GM23338 (cell line): Measurements from ENCODE around the gene CNTNAP2. TPM values are rescaled to one million over a fixed set of nuclear protein-coding genes. Genes with fewer than 3 reads are reported as not detected.
A peak's percentile ranks its signal among the peaks of the same experiment; 100 is the strongest.

Experiments used
- ATAC-seq: fragments of 200-7000 bp; cut with Tn5 transposase; 3 replicates; pipeline ENCODE4 v1.9.1; 2020
- DNase-seq: peaks from one replicate; pipeline ENCODE4 v3.0.0-alpha.2; 2015; ENCODE audit warnings: low spot score
- H2AFZ ChIP-seq: fragments of 200-600 bp; sonication (generic); 2 replicates; pipeline ENCODE4 v1.8.0; 2016; ENCODE audit warnings: antibody characterized with exemption, mild to moderate bottlenecking, moderate library complexity
- H3F3A ChIP-seq: fragments of 200-600 bp; sonication (generic); replicated peaks from 2 replicates; pipeline ENCODE4 v1.8.0; 2017; ENCODE audit warnings: antibody characterized with exemption, mixed run types, low read depth
- H3K27ac ChIP-seq: fragments of 200-600 bp; sonication (generic); 2 replicates; pipeline ENCODE4 v1.6.1; 2016; ENCODE audit warnings: low read depth
- H3K27me3 ChIP-seq: fragments of 200-600 bp; sonication (generic); 2 replicates; pipeline ENCODE4 v1.8.0; 2016; ENCODE audit warnings: mild to moderate bottlenecking, mixed run types, moderate library complexity; ENCODE audit not compliant: insufficient read depth
- H3K36me3 ChIP-seq: fragments of 200-600 bp; sonication (generic); 2 replicates; pipeline ENCODE4 v1.8.0; 2016; ENCODE audit warnings: mild to moderate bottlenecking; ENCODE audit not compliant: insufficient read depth
- H3K4me1 ChIP-seq: fragments of 200-600 bp; sonication (generic); 2 replicates; pipeline ENCODE4 v1.8.0; 2016; ENCODE audit warnings: mild to moderate bottlenecking, moderate library complexity; ENCODE audit not compliant: insufficient read depth
- H3K4me2 ChIP-seq: fragments of 200-600 bp; sonication (generic); 2 replicates; pipeline ENCODE4 v1.7.1; 2017; ENCODE audit warnings: mixed run types
- H3K4me3 ChIP-seq: fragments of 200-600 bp; sonication (generic); 2 replicates; pipeline ENCODE4 v1.6.1; 2016; ENCODE audit warnings: mixed run types
- H3K79me2 ChIP-seq: fragments of 200-600 bp; sonication (generic); replicated peaks from 2 replicates; pipeline ENCODE4 v1.8.0; 2017; ENCODE audit warnings: mild to moderate bottlenecking; ENCODE audit not compliant: insufficient read depth
- H3K9me2 ChIP-seq: fragments of 200-600 bp; sonication (generic); 2 replicates; pipeline ENCODE4 v1.8.0; 2017; ENCODE audit not compliant: insufficient read depth
- H4K20me1 ChIP-seq: fragments of 200-600 bp; sonication (generic); replicated peaks from 2 replicates; pipeline ENCODE4 v1.8.0; 2017; ENCODE audit warnings: mild to moderate bottlenecking; ENCODE audit not compliant: insufficient read depth
- H3K27ac Mint-ChIP-seq: 2 replicates; pipeline ENCODE4 v1.8.0; 2020; ENCODE audit warnings: inconsistent platforms, mild to moderate bottlenecking, moderate library complexity, mixed read lengths
- H3K27me3 Mint-ChIP-seq: 3 replicates; pipeline ENCODE4 v1.8.0; 2022; ENCODE audit warnings: low read depth, mild to moderate bottlenecking, moderate library complexity, mixed read lengths, inconsistent platforms; ENCODE audit not compliant: insufficient read depth, poor library complexity
- H3K36me3 Mint-ChIP-seq: 3 replicates; pipeline ENCODE4 v1.8.0; 2021; ENCODE audit warnings: low read depth, mild to moderate bottlenecking, inconsistent platforms, moderate library complexity, mixed read lengths
- H3K4me1 Mint-ChIP-seq: 3 replicates; pipeline ENCODE4 v1.8.0; 2020; ENCODE audit warnings: mild to moderate bottlenecking, inconsistent platforms, mixed read lengths
- H3K4me3 Mint-ChIP-seq: 3 replicates; pipeline ENCODE4 v1.8.0; 2021; ENCODE audit warnings: moderate library complexity, mild to moderate bottlenecking, inconsistent platforms, mixed read lengths
- H3K9me3 Mint-ChIP-seq: 3 replicates; pipeline ENCODE4 v1.8.0; 2020; ENCODE audit warnings: moderate library complexity, mild to moderate bottlenecking, inconsistent platforms, mixed read lengths
- CREB1 ChIP-seq: fragments of 250-450 bp; sonication (Bioruptor Pico); IDR thresholded peaks from 2 replicates; pipeline ENCODE4 v1.5.0; 2020; ENCODE audit warnings: low read depth, mild to moderate bottlenecking, moderate library complexity
- CTCF ChIP-seq, 2 experiments: fragments of 200-600 bp in 1 of 2; sonication (generic) in 1 of 2; conservative IDR thresholded peaks; 2 replicates each; pipeline versions ENCODE4 v1.5.1 to v1.6.1; 2016 to 2017; ENCODE audit warnings: antibody characterized with exemption in 2 of 2, low read depth in 2 of 2, mild to moderate bottlenecking in 2 of 2, moderate library complexity in 1 of 2
- ETS1 ChIP-seq: IDR thresholded peaks from 2 replicates; pipeline ENCODE4 v1.6.1; 2016; ENCODE audit warnings: antibody characterized with exemption
- EZH2 ChIP-seq: fragments of 200-600 bp; sonication (generic); IDR thresholded peaks from one replicate; pipeline ENCODE4 v1.8.0; 2017; ENCODE audit warnings: antibody characterized with exemption, mild to moderate bottlenecking, low read depth; ENCODE audit not compliant: unreplicated experiment
- EZH2phosphoT487 ChIP-seq: fragments of 200-600 bp; sonication (generic); IDR thresholded peaks from one replicate; pipeline ENCODE4 v1.8.1; 2018; ENCODE audit warnings: antibody characterized with exemption; ENCODE audit not compliant: unreplicated experiment
- JUNB ChIP-seq: IDR thresholded peaks from one replicate; pipeline ENCODE4 v1.6.1; 2016; ENCODE audit warnings: antibody characterized with exemption; ENCODE audit not compliant: unreplicated experiment
- NANOG ChIP-seq: IDR thresholded peaks from 2 replicates; pipeline ENCODE4 v1.6.1; 2016; ENCODE audit warnings: antibody characterized with exemption, borderline replicate concordance
- POLR2AphosphoS5 ChIP-seq: IDR thresholded peaks from 2 replicates; pipeline ENCODE4 v1.6.1; 2016; ENCODE audit warnings: antibody characterized with exemption, low read depth
- REST ChIP-seq: IDR thresholded peaks from one replicate; pipeline ENCODE4 v1.6.1; 2018; ENCODE audit warnings: antibody characterized with exemption; ENCODE audit not compliant: unreplicated experiment
- STAT1 ChIP-seq: IDR thresholded peaks from one replicate; pipeline ENCODE4 v1.6.1; 2016; ENCODE audit warnings: antibody characterized with exemption; ENCODE audit not compliant: unreplicated experiment
- ZNF114 ChIP-seq: fragments of 250-450 bp; sonication (Bioruptor Pico); IDR thresholded peaks from 2 replicates; pipeline ENCODE4 v1.5.0; 2020; ENCODE audit warnings: mild to moderate bottlenecking, moderate library complexity
- ZNF331 ChIP-seq: fragments of 250-450 bp; sonication (Bioruptor Pico); IDR thresholded peaks from 2 replicates; pipeline ENCODE4 v1.5.0; 2020; ENCODE audit warnings: low read depth, mild to moderate bottlenecking, moderate library complexity
- polyA plus RNA-seq: library from polyadenylated mRNA; unstranded; fragments of >200 nt; fragmentation: Nextera tagmentation; extraction: Ambion mirVana; gene quantifications from 2 replicates; pipeline ENCODE4 v1.2.1, GENCODE V29; 2016
- total RNA-seq: library from RNA; depleted of rRNA; stranded (reverse); fragments of >200 nt; shearing (Covaris generic); gene quantifications from 2 replicates; pipeline ENCODE4 v1.2.3, GENCODE V29; 2014

CNTNAP2 gene
- total and polyA plus RNA-seq, 2 experiments from 2014 or later = 38.2 to 61.3 TPM

- TF ChIP-seq REST = no peak
- no peak for TF ChIP-seq ETS1
- TF ChIP-seq CTCF (conservative IDR thresholded peaks at IDR 0.05; ENCODE audit: low read depth in 2 of 2) = no peak
- no peak for TF ChIP-seq ZNF331 (CRISPR knock-in tag)
Measured at GRCh38 chr7:147052818-147053217, 936.2 kb downstream of the CNTNAP2 start (continued).

GRCh38 chr7:147053746-147054145 is 937.1 kb downstream of the CNTNAP2 start:
- H3F3A ChIP-seq = no peaks in the 10 kb centered on the region
- no peaks in the 10 kb centered on the region for H3K36me3 ChIP-seq
- DNase-seq = peak; percentile 24
- peaks cover 4% of the 10 kb centered on the region for H3K4me1 Mint-ChIP-seq
- no peak overlapping the region for H3K4me2 ChIP-seq
- peaks cover 2% of the 10 kb centered on the region for H3K27me3 Mint-ChIP-seq
- no peak overlapping the region for H3K4me3 Mint-ChIP-seq
- H3K4me1 ChIP-seq = no peaks in the 10 kb centered on the region
- no peaks in the 10 kb centered on the region for H3K79me2 ChIP-seq
- no peaks in the 10 kb centered on the region for H3K36me3 Mint-ChIP-seq
- no peaks in the 10 kb centered on the region for H4K20me1 ChIP-seq
- H3K27ac ChIP-seq = no peak overlapping the region
- H3K9me2 ChIP-seq = no peaks in the 10 kb centered on the region
- H3K27me3 ChIP-seq = no peaks in the 10 kb centered on the region
- no peak overlapping the region for H3K4me3 ChIP-seq
- no peak overlapping the region for H2AFZ ChIP-seq
- H3K9me3 Mint-ChIP-seq = peaks cover 5% of the 10 kb centered on the region; the same call in 2 of the 3 replicates
- no peak for ATAC-seq
- no peak overlapping the region for H3K27ac Mint-ChIP-seq
- TF ChIP-seq NANOG = no peak
- TF ChIP-seq ZNF114 (CRISPR knock-in tag) = no peak
- TF ChIP-seq CTCF (conservative IDR thresholded peaks at IDR 0.05; ENCODE audit: low read depth in 2 of 2) = no peak
- TF ChIP-seq POLR2AphosphoS5 = no peak
- TF ChIP-seq ZNF331 (CRISPR knock-in tag) = no peak
- TF ChIP-seq JUNB = no peak
- no peak for TF ChIP-seq EZH2
- TF ChIP-seq CREB1 (CRISPR knock-in tag) = no peak
- TF ChIP-seq EZH2phosphoT487 = no peak
- no peak for TF ChIP-seq STAT1
